HUES48 (cell line): Measurements from ENCODE around the gene TACR2.

Experiments used
- H3K27ac ChIP-seq: one replicate; pipeline ENCODE4 v1.7.0; 2013; ENCODE audit warnings: low read depth, low read length, inconsistent platforms
- H3K27me3 ChIP-seq: 2 replicates; pipeline ENCODE4 v1.6.1; 2013; ENCODE audit warnings: mild to moderate bottlenecking, low read length; ENCODE audit not compliant: control insufficient read depth, insufficient read depth
- H3K36me3 ChIP-seq: 2 replicates; pipeline ENCODE4 v1.6.1; 2013; ENCODE audit warnings: low read length; ENCODE audit not compliant: control insufficient read depth, insufficient read depth
- H3K4me1 ChIP-seq: 2 replicates; pipeline ENCODE4 v1.6.1; 2013; ENCODE audit warnings: mild to moderate bottlenecking, low read length; ENCODE audit not compliant: control insufficient read depth, insufficient read depth
- H3K4me3 ChIP-seq: 2 replicates; pipeline ENCODE4 v1.5.1; 2013; ENCODE audit warnings: mild to moderate bottlenecking, low read depth, low read length
- H3K9ac ChIP-seq: 2 replicates; pipeline ENCODE4 v1.6.1; 2013; ENCODE audit warnings: mild to moderate bottlenecking, low read depth, low read length, moderate library complexity
- H3K9me3 ChIP-seq: 2 replicates; pipeline ENCODE4 v1.6.1; 2013; ENCODE audit warnings: low read length; ENCODE audit not compliant: control insufficient read depth, insufficient read depth

The TACR2 gene

DNA sequence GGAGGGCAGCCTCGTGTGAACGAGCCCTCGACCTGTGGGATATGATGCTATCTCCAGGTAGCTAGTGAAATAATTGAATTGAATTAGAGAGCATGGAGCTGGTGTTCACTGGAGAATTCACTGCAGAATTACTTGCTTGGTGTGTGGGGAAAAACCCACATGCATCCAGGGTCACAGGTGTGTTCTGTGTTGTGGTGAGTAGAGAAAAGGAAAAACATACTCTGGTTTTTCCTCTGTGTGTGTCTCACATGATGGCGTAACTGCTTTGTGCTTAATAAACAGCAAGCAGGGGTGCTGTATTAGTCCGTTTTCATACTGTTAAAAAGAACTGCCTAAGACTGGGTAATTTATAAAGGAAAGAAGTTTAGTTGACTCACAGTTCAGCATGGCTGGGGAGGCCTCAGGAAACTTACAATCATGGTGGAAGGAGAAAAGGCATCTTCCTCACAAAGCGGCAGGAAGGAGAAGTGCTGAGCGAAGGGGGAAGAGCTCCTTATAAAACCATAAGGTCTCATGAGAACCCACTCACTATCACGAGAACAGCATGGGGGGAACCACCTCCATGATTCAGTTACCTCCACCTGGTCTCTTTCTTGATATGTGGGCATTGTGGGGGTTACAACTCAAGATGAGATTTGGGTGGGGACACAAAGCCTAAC, 62.6 kb downstream of the TACR2 start:
- H3K9me3 ChIP-seq, result no peaks in the 10 kb centered on the region
- no peaks in the 10 kb centered on the region for H3K27me3 ChIP-seq
- peaks cover 10% of the 10 kb centered on the region; the same call in 1 of the 2 replicates for H3K36me3 ChIP-seq
- H3K9ac ChIP-seq, result no peak overlapping the region
- H3K4me3 ChIP-seq, result no peak overlapping the region
- no peak overlapping the region for H3K27ac ChIP-seq
- peaks cover 6% of the 10 kb centered on the region; the same call in 1 of the 2 replicates for H3K4me1 ChIP-seq
